ENCODE measurements around the gene PPP1R17. TPM values are rescaled to one million over a fixed set of nuclear protein-coding genes. Genes with fewer than 3 reads are reported as not detected.

Gene PPP1R17
- total RNA-seq, 2 experiments from 2014 or later, result not detected

DNA sequence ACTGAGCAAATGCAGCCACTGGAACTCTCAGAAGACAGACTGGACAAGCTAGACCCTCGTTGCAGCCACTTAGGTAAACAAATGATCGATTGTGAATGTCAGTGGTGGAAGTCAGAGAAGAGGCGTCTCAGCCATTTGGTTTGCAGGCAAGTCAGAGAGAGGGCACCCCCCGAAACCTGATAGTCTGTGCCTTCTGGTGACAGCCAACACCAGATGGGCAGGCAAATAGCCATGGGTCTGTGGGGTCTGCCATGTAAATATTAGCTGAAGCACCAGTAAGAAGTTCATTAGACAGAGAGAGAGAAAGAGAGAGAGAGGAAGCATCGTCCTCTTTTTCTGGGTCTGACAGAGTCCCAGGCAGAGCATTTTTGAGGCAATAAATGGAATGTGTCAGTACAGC is 5.4 kb downstream of the PPP1R17 start:
- peaks cover 10% of the 10 kb centered on the region for H3K4me1 ChIP-seq (ENCODE audit: insufficient read depth, low read length, poor library complexity, severe bottlenecking)
- H3K9me2 ChIP-seq (ENCODE audit: insufficient read depth, low read length), result no peaks in the 10 kb centered on the region
- no peak for TF ChIP-seq EZH2phosphoT487 (IDR thresholded peaks at IDR 0.05; ENCODE audit: borderline replicate concordance, low read depth, low read length)
- TF ChIP-seq, protein P1, sequence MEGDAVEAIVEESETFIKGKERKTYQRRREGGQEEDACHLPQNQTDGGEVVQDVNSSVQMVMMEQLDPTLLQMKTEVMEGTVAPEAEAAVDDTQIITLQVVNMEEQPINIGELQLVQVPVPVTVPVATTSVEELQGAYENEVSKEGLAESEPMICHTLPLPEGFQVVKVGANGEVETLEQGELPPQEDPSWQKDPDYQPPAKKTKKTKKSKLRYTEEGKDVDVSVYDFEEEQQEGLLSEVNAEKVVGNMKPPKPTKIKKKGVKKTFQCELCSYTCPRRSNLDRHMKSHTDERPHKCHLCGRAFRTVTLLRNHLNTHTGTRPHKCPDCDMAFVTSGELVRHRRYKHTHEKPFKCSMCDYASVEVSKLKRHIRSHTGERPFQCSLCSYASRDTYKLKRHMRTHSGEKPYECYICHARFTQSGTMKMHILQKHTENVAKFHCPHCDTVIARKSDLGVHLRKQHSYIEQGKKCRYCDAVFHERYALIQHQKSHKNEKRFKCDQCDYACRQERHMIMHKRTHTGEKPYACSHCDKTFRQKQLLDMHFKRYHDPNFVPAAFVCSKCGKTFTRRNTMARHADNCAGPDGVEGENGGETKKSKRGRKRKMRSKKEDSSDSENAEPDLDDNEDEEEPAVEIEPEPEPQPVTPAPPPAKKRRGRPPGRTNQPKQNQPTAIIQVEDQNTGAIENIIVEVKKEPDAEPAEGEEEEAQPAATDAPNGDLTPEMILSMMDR (conservative IDR thresholded peaks at IDR 0.05; ENCODE audit: low read length), result no peak
- no TSS peak for BruUV-seq (replicated peaks)
- intact Hi-C loops (cut with micrococcal nuclease; ENCODE audit: unreplicated experiment), result no loop called here
- H3K36me3 ChIP-seq (ENCODE audit: insufficient read depth, low read length), result no peaks in the 10 kb centered on the region
- H3K27ac ChIP-seq (ENCODE audit: low read depth, low read length, poor library complexity, severe bottlenecking), result no peak overlapping the region
- no peak overlapping the region for H3K4me2 ChIP-seq (ENCODE audit: low read length)
- H4K20me1 ChIP-seq (ENCODE audit: insufficient read depth, low read length), result no peaks in the 10 kb centered on the region
- H3K9me3 ChIP-seq (ENCODE audit: low read length), result no peaks in the 10 kb centered on the region
- ChIA-PET CTCF (ENCODE audit: unreplicated experiment) (no interaction called here), POLR2A (no interaction called here)
- H3K4me3 ChIP-seq (ENCODE audit: low read depth, low read length, poor library complexity, severe bottlenecking), result no peak overlapping the region
- H3K79me2 ChIP-seq (ENCODE audit: insufficient read depth, low read depth, low read length), result no peaks in the 10 kb centered on the region
- no peak overlapping the region for H2AFZ ChIP-seq (ENCODE audit: low read length)
- no peak for DNase-seq (ENCODE audit: low spot score)

DNA sequence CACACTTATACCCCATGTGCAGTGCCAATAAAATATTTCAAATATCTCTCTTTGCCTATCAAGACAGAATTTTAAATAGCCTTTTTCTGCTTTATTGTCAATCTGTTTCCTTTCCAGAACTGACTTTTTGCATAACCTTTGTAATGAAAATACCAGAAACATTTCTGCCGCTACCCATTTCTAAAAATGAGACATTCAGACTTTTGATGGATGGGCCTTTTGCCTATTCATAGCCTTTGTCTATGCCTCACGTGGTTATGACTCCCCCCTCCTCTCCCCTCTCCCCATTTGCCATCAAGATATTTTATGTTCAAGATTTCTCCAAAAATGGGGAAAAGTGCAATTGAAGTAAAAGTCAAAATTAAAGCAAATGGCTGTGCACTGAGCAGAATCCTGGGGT is 5.9 kb downstream of the PPP1R17 start:
- TF ChIP-seq EZH2phosphoT487 (IDR thresholded peaks at IDR 0.05; ENCODE audit: borderline replicate concordance, low read depth, low read length), result no peak
- Histone ChIP-seq H3K27ac (ENCODE audit: low read depth, low read length, poor library complexity, severe bottlenecking) (no peak overlapping the region), H3K4me2 (ENCODE audit: low read length) (no peak overlapping the region), H2AFZ (ENCODE audit: low read length) (no peak overlapping the region), H3K36me3 (ENCODE audit: insufficient read depth, low read length) (no peaks in the 10 kb centered on the region), H3K4me1 (ENCODE audit: insufficient read depth, low read length, poor library complexity, severe bottlenecking) (peaks cover 10% of the 10 kb centered on the region), H3K4me3 (ENCODE audit: low read depth, low read length, poor library complexity, severe bottlenecking) (no peak overlapping the region), H3K79me2 (ENCODE audit: insufficient read depth, low read depth, low read length) (no peaks in the 10 kb centered on the region), H3K9me3 (ENCODE audit: low read length) (no peaks in the 10 kb centered on the region), H4K20me1 (ENCODE audit: insufficient read depth, low read length) (no peaks in the 10 kb centered on the region), H3K9me2 (ENCODE audit: insufficient read depth, low read length) (no peaks in the 10 kb centered on the region)
- CTCF ChIA-PET (ENCODE audit: unreplicated experiment), result no interaction called here
- POLR2A ChIA-PET, result no interaction called here
- intact Hi-C loops (cut with micrococcal nuclease; ENCODE audit: unreplicated experiment), result no loop called here
- no peak for DNase-seq (ENCODE audit: low spot score)
- no TSS peak for BruUV-seq (replicated peaks)

DNA sequence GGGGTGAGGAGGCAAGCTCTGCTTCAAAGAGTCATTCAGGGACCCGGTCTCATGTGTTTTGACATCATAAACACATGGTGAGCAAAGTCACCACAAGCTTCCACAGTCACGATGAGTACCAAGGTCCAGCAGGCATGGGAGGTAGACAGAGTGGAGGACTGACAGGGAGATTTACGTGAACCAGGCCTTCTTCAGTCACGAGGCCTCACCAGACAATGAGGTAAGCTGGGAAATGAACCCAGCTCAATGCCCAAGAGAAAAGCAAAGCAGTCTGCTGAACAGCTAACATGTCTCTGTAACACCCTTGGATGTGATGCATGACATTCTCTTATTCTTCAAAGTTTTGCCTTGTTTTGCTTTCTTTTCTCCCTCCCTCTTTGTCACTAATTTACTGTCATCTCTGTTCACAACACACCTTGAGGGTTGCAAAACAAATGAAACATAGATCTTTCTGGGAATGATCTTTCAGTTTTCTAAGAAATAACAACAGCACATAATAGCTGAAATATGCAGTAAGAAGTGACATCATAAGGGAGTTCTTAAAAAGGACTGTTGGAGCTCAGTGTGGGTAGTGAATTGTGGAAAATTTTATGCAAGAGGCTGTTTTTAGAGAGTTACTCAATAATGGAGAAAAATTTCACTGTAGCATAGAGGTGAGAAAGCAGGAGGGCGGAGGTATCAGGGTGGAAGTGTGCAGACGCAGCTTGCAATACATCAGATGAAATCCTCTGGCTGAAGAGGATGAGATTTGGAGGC is 9.0 kb downstream of the PPP1R17 start:
- no peaks in the 10 kb centered on the region for H3K79me2 ChIP-seq (ENCODE audit: insufficient read depth, low read depth, low read length)
- no peak for DNase-seq (ENCODE audit: low spot score)
- ChIA-PET CTCF (ENCODE audit: unreplicated experiment) (interaction anchor here (1.1 kb wide), 1 partner anchor 53 kb away, joined by 3 read pairs; no protein-coding TSS in a partner anchor), POLR2A (no interaction called here)
- H2AFZ ChIP-seq (ENCODE audit: low read length), result no peak overlapping the region
- H3K4me1 ChIP-seq (ENCODE audit: insufficient read depth, low read length, poor library complexity, severe bottlenecking), result no peaks in the 10 kb centered on the region
- no peaks in the 10 kb centered on the region for H3K36me3 ChIP-seq (ENCODE audit: insufficient read depth, low read length)
- no peaks in the 10 kb centered on the region for H3K9me2 ChIP-seq (ENCODE audit: insufficient read depth, low read length)
- intact Hi-C loops (cut with micrococcal nuclease; ENCODE audit: unreplicated experiment), result no loop called here
- H3K27ac ChIP-seq (ENCODE audit: low read depth, low read length, poor library complexity, severe bottlenecking), result no peak overlapping the region
- H3K4me2 ChIP-seq (ENCODE audit: low read length), result no peak overlapping the region
- H3K4me3 ChIP-seq (ENCODE audit: low read depth, low read length, poor library complexity, severe bottlenecking), result no peak overlapping the region
- H3K9me3 ChIP-seq (ENCODE audit: low read length), result no peaks in the 10 kb centered on the region
- no peaks in the 10 kb centered on the region for H4K20me1 ChIP-seq (ENCODE audit: insufficient read depth, low read length)
- TF ChIP-seq, protein P1 (conservative IDR thresholded peaks at IDR 0.05; ENCODE audit: low read length), result no peak
- TF ChIP-seq EZH2phosphoT487 (IDR thresholded peaks at IDR 0.05; ENCODE audit: borderline replicate concordance, low read depth, low read length), result no peak
- BruUV-seq (replicated peaks), result no TSS peak

All from OCI-LY7 (cell line).